ENCODE measurements around the gene RNF220. TPM values are rescaled to one million over a fixed set of nuclear protein-coding genes. Genes with fewer than 3 reads are reported as not detected.

Gene RNF220
- total RNA-seq, 2 donors from 2014 or later, result 85.4 to 124 TPM

DNA sequence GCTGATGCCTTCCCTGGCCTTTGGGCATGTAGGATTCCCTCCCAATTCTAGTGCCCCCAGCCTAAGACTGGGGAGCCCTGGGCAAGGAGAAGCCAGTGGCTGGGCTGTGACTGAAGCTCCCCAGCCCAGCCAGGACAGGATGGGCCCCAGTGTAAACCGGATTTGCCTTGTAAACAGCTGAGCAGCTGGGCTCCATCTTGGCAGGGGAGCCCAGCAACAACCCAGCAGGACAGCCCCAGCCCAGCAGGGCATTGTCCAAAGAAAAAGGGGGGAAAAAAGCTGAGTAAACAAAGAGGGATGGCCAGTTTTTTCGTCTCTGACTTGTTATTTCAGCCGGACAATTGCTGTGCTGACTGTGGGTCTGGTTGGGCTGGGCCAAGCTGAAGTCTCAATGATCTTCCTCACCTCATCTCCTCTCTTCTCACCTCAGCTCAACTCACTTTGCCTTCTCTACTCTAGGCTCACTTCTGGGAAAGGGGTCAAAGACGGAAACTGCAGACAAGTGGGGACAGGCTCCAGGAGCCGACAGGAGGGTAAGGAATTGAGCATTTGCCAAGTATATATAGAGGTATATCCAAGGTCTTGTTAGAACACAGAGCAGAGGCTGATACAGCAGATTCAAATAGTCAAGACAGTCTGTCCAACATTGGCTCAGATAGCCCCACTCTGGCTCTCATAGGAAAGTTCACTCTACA lies 171.5 kb downstream of the RNF220 start:
- intact Hi-C loops (cut with DNase I), result no loop called here
- Histone ChIP-seq H3K4me1 (no peaks in the 10 kb centered on the region), H3K4me3 (no peak overlapping the region), H3K36me3 (replicated peaks in 1 of 2; ENCODE audit: insufficient read depth in 1 of 2, low read depth in 2 of 2) (no peaks in the 10 kb centered on the region), H3K27me3 (no peaks in the 10 kb centered on the region), H3K27ac (no peak overlapping the region), H3K9me3 (no peaks in the 10 kb centered on the region)
- TF ChIP-seq, protein P1, sequence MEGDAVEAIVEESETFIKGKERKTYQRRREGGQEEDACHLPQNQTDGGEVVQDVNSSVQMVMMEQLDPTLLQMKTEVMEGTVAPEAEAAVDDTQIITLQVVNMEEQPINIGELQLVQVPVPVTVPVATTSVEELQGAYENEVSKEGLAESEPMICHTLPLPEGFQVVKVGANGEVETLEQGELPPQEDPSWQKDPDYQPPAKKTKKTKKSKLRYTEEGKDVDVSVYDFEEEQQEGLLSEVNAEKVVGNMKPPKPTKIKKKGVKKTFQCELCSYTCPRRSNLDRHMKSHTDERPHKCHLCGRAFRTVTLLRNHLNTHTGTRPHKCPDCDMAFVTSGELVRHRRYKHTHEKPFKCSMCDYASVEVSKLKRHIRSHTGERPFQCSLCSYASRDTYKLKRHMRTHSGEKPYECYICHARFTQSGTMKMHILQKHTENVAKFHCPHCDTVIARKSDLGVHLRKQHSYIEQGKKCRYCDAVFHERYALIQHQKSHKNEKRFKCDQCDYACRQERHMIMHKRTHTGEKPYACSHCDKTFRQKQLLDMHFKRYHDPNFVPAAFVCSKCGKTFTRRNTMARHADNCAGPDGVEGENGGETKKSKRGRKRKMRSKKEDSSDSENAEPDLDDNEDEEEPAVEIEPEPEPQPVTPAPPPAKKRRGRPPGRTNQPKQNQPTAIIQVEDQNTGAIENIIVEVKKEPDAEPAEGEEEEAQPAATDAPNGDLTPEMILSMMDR (IDR thresholded peaks at IDR 0.05), result no peak
- TF ChIP-seq POLR2A (IDR thresholded peaks at IDR 0.05), result no peak
- 42 to 44% methylated on average over 5 of the region's 5 CpGs for whole genome bisulfite sequencing, 2 donors
- ATAC-seq, result no peak
- no peak for DNase-seq

DNA sequence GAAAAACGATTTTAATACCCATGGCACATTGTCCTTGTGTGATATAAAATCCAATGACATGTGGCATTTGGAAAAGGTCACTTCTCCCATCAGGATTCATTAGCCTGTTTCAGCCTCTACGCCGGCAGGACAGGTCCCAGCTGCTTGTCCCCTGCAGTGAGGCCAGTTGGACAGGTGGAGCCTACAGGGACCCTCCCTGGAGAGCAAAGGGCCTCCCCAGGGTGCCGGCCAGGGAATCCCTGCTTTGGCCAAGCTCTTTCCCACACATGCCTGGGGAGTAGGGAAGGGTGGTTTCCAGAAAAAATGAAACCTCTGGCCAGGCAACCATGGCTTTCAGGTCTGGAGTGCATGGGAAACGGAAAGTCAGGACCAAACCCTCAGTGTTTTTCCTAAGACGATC lies 176.2 kb downstream of the RNF220 start:
- 73 to 81% methylated on average over 5 to 6 of the region's 6 CpGs for WGBS, 2 donors

DNA sequence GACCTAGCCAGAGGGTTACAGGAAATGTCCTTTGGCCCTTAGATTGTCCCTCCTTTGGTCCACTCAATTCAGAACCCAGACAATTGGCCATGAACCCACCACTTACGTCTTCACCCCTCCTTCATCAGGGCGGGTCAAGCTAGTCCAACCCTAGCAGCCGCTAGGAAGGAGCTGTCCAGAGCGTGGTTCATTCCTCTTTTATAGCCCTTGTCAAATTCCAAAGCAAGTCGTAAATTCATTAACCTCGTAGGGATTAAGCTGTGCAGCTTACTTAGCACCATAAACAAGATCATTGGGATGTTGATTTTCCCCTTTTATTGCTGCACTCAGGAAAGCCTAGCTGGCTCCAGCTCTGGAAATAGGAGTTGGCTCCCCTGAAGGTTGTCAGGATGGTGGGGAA lies 179.1 kb downstream of the RNF220 start:
- no peaks in the 10 kb centered on the region for H3K36me3 ChIP-seq (replicated peaks in 1 of 2; ENCODE audit: insufficient read depth in 1 of 2, low read depth in 2 of 2)
- H3K9me3 ChIP-seq, result no peaks in the 10 kb centered on the region
- no peak for ATAC-seq
- no peaks in the 10 kb centered on the region for H3K27me3 ChIP-seq
- DNase-seq, result no peak
- H3K27ac ChIP-seq, result no peak overlapping the region
- TF ChIP-seq POLR2A (IDR thresholded peaks at IDR 0.05), result no peak
- TF ChIP-seq, protein P1 (IDR thresholded peaks at IDR 0.05), result no peak
- intact Hi-C loops (cut with DNase I), result loop anchor here (10.0 kb wide), 1 partner anchor 359 kb away; no protein-coding TSS in a partner anchor
- 57 to 65% methylated on average over 6 of the region's 6 CpGs for WGBS, 2 donors
- no peaks in the 10 kb centered on the region for H3K4me1 ChIP-seq
- H3K4me3 ChIP-seq, result no peak overlapping the region

More for the DNA sequence above, 176.2 kb downstream of the RNF220 start:
- TF ChIP-seq POLR2A (IDR thresholded peaks at IDR 0.05), result no peak
- TF ChIP-seq, protein P1 (IDR thresholded peaks at IDR 0.05), result no peak
- no peaks in the 10 kb centered on the region for H3K36me3 ChIP-seq (replicated peaks in 1 of 2; ENCODE audit: insufficient read depth in 1 of 2, low read depth in 2 of 2)
- H3K27me3 ChIP-seq, result no peaks in the 10 kb centered on the region
- no peaks in the 10 kb centered on the region for H3K4me1 ChIP-seq
- H3K27ac ChIP-seq, result no peak overlapping the region
- intact Hi-C loops (cut with DNase I), result loop anchor here (10.0 kb wide), 1 partner anchor 356 kb away; no protein-coding TSS in a partner anchor
- ATAC-seq (no peak), DNase-seq (no peak)
- no peak overlapping the region for H3K4me3 ChIP-seq
- H3K9me3 ChIP-seq, result no peaks in the 10 kb centered on the region

DNA sequence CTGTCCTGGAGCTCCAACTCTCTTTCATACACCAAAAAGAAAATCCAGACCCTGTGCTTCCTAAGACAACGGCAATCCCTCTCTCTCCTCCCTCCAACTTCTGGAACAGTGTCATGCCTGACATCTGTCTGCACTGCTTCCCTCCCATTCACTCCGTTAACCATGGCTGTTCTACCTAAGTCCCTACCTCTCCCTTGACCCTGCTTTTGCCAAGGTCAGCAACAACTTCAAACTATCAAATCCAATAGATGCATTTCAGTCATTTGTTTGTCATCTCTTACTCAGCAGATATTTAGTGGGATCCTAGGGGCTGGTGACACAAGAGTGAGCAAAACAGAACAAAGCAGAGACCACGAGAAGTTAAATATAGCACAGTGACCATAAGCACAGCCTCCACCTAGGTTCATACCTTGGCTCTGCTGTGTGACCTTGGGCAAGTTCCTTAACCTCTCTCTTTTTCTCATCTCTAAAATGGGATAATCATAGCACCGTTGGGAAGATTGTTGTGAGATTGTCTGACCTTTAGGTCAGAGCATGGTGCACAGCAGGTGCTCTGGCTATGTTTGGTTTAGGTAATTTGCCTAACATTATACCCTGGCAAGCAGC lies 180.4 kb downstream of the RNF220 start:
- TF ChIP-seq, protein P1 (IDR thresholded peaks at IDR 0.05), result no peak
- no peak for TF ChIP-seq POLR2A (IDR thresholded peaks at IDR 0.05)
- no peaks in the 10 kb centered on the region for H3K27me3 ChIP-seq
- no peak for DNase-seq
- ATAC-seq, result no peak
- no peak overlapping the region for H3K27ac ChIP-seq
- H3K4me3 ChIP-seq, result no peak overlapping the region
- WGBS, 2 donors, result 47 to 50% methylated on average over 4 of the region's 4 CpGs
- intact Hi-C loops (cut with DNase I), result loop anchor here (10.0 kb wide), 1 partner anchor 361 kb away; no protein-coding TSS in a partner anchor
- no peaks in the 10 kb centered on the region for H3K4me1 ChIP-seq
- no peaks in the 10 kb centered on the region for H3K9me3 ChIP-seq
- H3K36me3 ChIP-seq (replicated peaks in 1 of 2; ENCODE audit: insufficient read depth in 1 of 2, low read depth in 2 of 2), result no peaks in the 10 kb centered on the region

Data from body of pancreas (tissue), 4 donors.